Iris pigment epithelial cell (primary cell): Measurements from ENCODE around the gene TGIF2.
"Not testable (repeated sequence)": the region's sequence is repeated elsewhere in the genome, so short reads cannot be mapped to it uniquely, and the experiment has no call there.

Source experiments
- DNase-seq: peaks from one replicate; pipeline ENCODE4 v3.0.0-alpha.2; 2011; ENCODE audit warnings: low read depth

TGIF2 gene

DNA sequence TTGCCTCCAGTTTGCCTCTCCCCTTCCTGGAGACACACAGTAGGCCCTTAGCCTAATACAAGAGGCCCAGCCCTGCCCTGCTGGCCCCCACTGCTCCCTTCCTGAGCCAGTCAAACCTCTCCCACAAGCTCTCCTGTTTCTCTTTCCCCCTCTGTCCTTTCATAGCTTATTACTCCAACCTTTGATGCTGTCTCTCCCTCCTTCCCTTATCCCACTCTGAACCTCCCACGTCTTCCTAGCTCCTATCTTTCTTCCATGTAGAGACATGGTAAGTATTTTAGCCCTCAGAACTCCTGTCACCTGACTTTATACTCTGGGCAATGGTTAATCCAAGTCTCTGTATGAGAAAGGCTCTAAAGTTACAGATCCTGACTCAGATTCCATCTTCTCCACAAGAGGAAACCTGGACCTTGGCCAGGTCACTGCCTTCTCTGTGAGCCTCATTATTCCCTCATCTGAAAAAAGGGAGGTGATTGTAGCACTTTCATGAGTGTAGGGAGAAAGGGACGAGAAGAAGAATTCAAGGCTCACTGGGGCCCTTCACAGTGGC lies 6.7 kb downstream of the TGIF2 start:
- peak; percentile 71 for DNase-seq

DNA sequence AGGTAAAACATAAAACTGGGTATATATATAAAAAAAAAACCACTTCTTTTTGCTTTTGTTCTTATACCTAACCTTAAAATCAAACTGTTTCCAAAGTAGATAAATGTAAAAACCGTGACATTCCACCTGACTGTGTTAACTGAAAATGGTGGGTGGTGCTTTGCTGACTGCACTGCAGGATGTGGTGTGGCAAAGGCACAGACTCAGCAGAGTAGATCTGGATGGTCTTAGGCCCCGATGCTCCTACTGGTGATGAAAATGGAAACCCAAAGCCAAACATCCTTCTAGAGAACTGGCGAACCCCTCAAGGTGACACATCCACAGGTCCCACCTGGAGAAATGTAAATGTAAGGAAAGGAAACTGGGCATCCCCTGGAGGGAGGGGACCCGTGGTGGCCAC lies 8.9 kb downstream of the TGIF2 start:
- no peak for DNase-seq

DNA sequence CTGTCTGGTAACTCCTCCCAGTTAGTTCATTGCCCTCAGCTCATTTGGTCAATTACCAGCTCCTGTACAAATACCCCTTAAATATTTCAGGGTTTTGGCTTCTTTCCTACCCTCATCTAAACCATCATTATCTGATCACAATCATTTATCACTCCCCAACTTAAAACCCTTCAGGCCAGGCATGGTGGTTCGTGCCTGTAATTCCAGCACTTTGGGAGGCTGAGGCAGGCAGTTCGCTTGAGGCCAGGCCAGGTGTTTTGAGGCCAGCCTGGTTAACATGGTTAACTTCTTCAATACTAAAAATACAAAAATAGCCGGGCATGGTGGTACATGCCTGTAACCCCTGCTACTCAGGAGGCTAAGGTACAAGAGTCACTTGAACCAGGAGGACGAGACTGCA lies 9.4 kb downstream of the TGIF2 start:
- no peak for DNase-seq

DNA sequence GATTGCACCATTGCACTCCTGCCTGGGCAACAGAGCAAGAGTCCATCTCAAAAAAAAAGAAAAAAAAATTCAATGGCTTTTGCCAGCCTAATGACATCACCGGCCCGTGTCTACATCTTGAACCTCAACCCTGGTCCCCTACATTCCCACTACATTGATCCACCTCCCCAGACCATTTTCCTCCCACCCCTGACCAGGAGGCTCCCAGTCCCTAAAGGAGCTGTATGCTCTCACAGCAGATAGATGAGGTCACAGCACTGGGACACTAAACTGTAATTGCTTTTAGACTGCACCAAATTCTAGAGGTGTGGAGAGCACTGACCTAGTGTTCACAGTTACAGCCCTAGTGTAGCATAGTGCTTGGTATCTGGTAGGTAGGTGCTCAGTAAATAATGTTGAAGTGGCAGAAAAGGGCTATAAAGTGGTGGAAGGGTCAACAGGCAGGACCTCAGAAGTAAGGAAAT lies 10.7 kb downstream of the TGIF2 start:
- no peak for DNase-seq

- no peak for DNase-seq
Measured at GRCh38 chr20:36585410-36586125, 12.2 kb downstream of the TGIF2 start.

DNA sequence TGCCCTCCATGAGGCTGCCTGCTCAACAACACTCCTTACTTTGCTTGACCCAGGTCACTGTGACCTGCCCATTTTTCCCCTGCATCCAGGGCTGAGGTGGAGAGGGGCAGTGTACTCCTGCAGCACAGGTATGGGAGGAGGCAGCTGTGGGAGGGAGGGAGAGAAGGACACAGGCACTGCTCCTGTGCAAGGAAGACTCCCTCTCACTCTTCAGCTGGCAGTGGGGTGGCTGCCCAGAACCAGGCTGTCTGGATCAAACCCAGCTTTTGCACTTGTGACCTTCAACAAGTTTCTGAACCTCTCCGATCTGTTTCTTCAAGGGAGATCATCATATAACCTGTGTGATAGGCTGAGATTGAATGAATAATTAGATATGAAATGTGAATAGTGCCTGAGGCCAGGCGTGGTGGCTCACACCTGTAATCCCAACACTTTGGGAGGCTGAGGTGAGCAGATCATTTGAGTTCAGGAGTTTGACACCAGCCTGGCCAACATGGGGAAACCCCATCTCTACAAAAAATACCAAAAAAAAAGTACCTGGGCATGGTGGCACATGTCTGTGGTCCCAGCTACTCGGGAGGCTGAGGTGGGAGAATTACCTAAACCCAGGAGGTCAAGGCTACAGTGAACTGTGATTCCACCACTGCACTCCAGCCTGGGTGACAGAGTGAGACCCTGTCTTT lies 14.1 kb downstream of the TGIF2 start:
- no peak for DNase-seq

GRCh38 chr20:36591281-36591680 lies 17.9 kb downstream of the TGIF2 start:
- no peak for DNase-seq

- no peak for DNase-seq
Measured at GRCh38 chr20:36591854-36592641, 18.7 kb downstream of the TGIF2 start.

GRCh38 chr20:36593347-36593929 lies 20.0 kb downstream of the TGIF2 start:
- DNase-seq: no peak

- no peak for DNase-seq
Measured at GRCh38 chr20:36599912-36600345, 26.5 kb downstream of the TGIF2 start.

DNA sequence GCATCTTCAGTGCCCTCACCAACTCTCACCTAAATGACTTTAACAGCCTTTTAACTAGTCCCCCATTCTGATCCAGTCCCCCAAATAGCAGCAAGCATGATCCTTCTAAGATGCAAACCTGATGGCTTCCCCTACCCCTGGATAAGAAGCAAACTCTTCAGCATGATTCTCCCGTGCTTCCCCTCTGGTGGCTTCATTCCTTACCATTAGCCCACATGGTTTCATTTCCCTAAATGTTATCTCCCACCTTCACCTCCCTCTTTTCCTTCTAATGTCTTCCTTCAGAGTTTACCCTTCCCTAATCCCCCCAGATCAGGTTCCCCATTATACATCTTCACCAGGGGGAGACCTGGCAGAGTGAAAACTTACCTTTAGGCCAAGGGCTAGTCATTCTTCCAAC lies 28.1 kb downstream of the TGIF2 start:
- no peak for DNase-seq

GRCh38 chr20:36604952-36605398 lies 31.6 kb downstream of the TGIF2 start:
- DNase-seq: no peak

GRCh38 chr20:36605399-36606157 lies 32.2 kb downstream of the TGIF2 start, which contains the start of gene RAB5IF:
TSS of gene RAB5IF (plus strand) at chr20:36605779. CDS start at chr20:36605952, 173 bp downstream.
- DNase-seq: peak; percentile 98

DNA sequence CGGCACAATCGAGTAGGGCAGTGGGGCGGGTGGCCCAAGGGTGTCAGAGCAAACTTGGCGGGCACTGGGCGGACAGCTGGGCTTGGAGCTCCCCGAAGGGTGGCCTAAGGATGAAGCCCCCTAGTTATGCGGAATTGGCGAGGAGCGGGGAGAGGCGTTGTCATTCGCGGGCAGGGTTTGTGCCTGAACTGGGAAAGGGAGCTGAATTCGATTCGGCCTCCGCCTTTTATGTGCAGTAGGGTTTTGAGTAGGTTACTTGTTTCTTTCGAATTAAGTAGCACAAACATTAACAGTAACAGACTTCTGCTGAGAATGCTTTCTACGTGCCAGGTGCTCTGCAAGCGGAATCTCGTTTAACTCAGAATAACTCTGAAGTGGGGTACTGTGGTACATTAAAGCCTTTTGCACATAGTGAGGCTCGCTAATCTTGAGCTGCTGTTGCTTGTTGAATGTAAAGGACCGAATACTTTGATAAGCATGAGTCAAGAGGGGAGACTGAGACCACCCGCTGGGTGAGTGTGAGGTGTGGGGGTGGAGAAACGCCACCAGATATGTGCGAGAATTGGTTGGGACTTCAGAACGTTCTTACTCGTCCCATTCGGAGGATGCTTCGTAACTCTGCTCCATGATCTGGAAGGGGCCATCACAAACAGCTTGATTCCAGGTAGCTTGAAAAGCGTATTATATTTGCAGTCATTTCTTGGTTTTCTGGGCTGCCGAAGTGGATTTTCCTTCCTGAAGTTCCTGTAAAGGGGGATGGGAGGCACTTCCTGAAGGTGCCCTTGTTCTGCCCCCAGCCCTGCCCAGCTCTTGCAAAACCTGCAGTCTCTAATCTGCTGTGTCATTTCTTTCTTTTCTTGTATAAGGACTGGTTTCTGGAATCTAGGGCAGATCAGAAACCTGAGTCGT lies 33.0 kb downstream of the TGIF2 start:
- DNase-seq: peak; percentile 58

DNA sequence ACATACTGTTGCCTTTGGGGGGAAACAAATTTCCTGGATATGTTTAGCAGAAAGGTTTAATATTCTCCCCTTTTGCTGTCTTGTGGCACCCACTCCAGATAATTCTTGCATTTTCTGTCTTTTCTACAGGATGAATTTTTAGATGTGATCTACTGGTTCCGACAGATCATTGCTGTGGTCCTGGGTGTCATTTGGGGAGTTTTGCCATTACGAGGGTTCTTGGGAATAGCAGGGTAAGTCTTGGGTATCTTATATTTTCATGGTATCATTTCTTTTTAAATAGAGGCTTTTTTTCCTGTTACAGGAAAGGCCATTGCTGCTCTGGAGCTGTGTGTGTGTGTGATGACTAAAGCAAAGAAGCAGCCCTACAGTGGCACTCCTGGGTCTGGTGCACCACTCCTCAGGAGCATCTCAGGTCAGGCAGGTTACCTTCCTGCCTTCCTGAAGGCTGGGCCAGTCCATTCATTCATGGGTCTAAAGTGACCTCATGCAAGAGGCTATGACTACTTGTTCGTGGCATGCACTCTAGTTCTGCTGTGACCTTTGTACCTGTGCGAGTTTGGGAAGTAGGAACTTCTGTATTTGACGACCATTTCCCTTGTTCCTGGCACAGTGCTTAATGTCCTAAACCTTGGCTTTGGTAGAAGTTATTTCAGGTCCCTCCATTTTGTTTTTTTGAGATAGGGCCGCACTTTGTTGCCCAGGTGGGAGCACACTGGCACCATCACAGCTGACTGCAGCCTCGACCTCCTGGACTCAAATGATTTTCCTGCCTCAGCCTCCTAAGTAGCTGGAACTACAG lies 34.4 kb downstream of the TGIF2 start:
- peak; percentile 11 for DNase-seq

- DNase-seq: not testable (repeated sequence)
Measured at GRCh38 chr20:36608388-36608728, 35.0 kb downstream of the TGIF2 start.

- DNase-seq: no peak
Measured at GRCh38 chr20:36611625-36612024, 38.2 kb downstream of the TGIF2 start.

DNA sequence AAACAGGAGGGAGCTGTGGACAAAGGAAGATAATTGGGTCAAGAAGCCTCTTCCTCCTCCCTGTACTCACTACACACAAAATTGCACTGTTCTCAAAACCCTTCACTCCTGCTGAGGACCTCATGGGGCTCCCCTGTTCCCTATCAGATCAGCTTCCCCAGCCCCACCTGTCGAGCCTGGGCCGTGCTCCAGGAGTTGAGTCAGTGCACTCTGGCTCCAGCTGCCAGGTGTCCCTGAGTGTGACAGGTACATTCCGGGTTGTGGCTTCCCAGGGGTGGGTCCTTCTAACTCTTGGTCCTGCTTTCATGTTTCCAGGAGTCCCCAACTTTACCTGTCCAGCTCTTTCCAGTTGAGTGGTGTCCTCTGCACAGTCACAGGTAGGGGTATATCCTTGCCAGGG lies 40.6 kb downstream of the TGIF2 start:
- DNase-seq: no peak
